Measurements from ENCODE around the gene DNAJB1. TPM values are rescaled to one million over a fixed set of nuclear protein-coding genes. Genes with fewer than 3 reads are reported as not detected.

Gene DNAJB1
- total RNA-seq, 1 experiment from 2014 or later, result 77.7 TPM

DNA sequence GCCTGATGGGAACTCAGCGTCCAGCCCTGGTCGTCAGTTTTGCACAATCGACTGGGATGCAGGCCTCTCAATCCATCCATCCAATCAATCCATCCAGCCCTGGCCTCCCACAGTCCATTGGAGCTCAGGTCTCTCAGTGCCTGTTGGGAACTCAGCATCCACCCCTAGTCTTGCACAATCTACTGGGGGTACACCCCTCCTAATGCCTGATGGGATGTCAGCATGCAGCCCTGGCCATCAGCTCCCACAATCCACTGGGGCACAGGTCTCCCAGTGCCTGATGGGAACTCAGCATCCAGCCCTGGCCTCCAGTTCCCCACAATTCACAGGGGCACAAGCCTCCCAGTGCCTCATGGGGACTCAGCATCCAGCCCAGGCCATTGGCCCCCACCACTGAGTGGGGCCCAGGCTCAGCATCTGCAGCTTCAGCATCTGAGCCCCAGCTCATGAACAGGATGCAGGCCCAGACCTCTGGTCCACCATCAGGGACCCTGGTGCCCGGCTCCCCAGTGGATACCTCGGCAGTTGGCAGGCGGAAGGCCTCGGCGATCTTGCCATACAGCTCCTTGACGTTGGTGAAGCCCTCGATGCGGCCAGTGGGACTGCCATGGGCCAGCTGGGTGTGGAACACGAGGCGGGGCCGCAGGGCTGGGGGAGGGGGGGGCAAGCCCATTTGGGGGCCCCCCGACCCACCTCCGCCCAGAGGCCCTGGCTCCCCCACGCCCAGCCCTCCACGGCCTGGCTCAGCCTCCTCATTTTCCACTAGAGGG, 35.8 kb downstream of the DNAJB1 start:
- no peak for DNase-seq
- no peak overlapping the region for H3K14ac ChIP-seq (ENCODE audit: insufficient read depth, low read length)
- no peak overlapping the region for H3K56ac ChIP-seq (ENCODE audit: insufficient read length, low read depth, low read length)
- H2BK120ac ChIP-seq (ENCODE audit: low read depth, low read length, poor library complexity, severe bottlenecking), result no peak overlapping the region
- no peak overlapping the region for H3T11ph ChIP-seq (ENCODE audit: low read length)
- H3K79me2 ChIP-seq (ENCODE audit: insufficient read depth, low read length), result no peaks in the 10 kb centered on the region
- H3K23me2 ChIP-seq (ENCODE audit: insufficient read length, low read depth, low read length, poor library complexity, severe bottlenecking), result no peaks in the 10 kb centered on the region
- H2BK12ac ChIP-seq (ENCODE audit: insufficient read length, low read depth, low read length), result no peak overlapping the region
- H4K91ac ChIP-seq (ENCODE audit: insufficient read length, low read depth, low read length), result no peak overlapping the region
- H3K4me2 ChIP-seq (ENCODE audit: insufficient read depth, insufficient read length, low read length), result no peak overlapping the region
- H3K23ac ChIP-seq (ENCODE audit: insufficient read length, low read depth, low read length), result no peak overlapping the region
- no peak overlapping the region for H2BK5ac ChIP-seq (ENCODE audit: insufficient read length, low read length)
- H3K18ac ChIP-seq (ENCODE audit: insufficient read length, low read depth, low read length), result no peak overlapping the region
- H4K20me1 ChIP-seq (ENCODE audit: control insufficient read depth, insufficient read depth, insufficient read length), result no peaks in the 10 kb centered on the region
- TF ChIP-seq, protein P1, sequence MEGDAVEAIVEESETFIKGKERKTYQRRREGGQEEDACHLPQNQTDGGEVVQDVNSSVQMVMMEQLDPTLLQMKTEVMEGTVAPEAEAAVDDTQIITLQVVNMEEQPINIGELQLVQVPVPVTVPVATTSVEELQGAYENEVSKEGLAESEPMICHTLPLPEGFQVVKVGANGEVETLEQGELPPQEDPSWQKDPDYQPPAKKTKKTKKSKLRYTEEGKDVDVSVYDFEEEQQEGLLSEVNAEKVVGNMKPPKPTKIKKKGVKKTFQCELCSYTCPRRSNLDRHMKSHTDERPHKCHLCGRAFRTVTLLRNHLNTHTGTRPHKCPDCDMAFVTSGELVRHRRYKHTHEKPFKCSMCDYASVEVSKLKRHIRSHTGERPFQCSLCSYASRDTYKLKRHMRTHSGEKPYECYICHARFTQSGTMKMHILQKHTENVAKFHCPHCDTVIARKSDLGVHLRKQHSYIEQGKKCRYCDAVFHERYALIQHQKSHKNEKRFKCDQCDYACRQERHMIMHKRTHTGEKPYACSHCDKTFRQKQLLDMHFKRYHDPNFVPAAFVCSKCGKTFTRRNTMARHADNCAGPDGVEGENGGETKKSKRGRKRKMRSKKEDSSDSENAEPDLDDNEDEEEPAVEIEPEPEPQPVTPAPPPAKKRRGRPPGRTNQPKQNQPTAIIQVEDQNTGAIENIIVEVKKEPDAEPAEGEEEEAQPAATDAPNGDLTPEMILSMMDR (conservative IDR thresholded peaks at IDR 0.05), result no peak
- no peak overlapping the region for H2BK20ac ChIP-seq (ENCODE audit: low read depth, low read length, poor library complexity, severe bottlenecking)
- peaks cover 18 to 48% (median 29%) of the 10 kb centered on the region in 3 experiments; a peak in 6 of 7 replicates for H3K36me3 Mint-ChIP-seq (ENCODE audit: insufficient read depth in 1 of 3, low read depth in 3 of 3)
- H2AK5ac ChIP-seq (ENCODE audit: insufficient read length, low read length), result no peak overlapping the region
- no peak overlapping the region for H4K8ac ChIP-seq (replicated peaks; ENCODE audit: insufficient read length, low read depth, low read length)
- no peaks in the 10 kb centered on the region for H3K4me1 ChIP-seq (ENCODE audit: insufficient read depth, low read length)
- H3K9me3 Mint-ChIP-seq, result no peaks in the 10 kb centered on the region
- H3K9me3 ChIP-seq (ENCODE audit: control insufficient read depth, low read depth, low read length), result no peaks in the 10 kb centered on the region
- H4K5ac ChIP-seq (ENCODE audit: insufficient read length, low read depth, low read length), result no peak overlapping the region
- H3K27ac ChIP-seq (ENCODE audit: insufficient read length, low read depth, low read length), result no peak overlapping the region
- no peak overlapping the region for H3K27ac Mint-ChIP-seq
- no peaks in the 10 kb centered on the region for H3K79me1 ChIP-seq (ENCODE audit: insufficient read depth, low read depth, low read length, poor library complexity, severe bottlenecking)
- no CpG with 5 or more reads among the region's 18 CpGs for WGBS (ENCODE audit: extremely low coverage, insufficient read length, low lambda C conversion rate)
- H3K27me3 Mint-ChIP-seq (ENCODE audit: low read depth), result no peaks in the 10 kb centered on the region
- H3K4ac ChIP-seq (ENCODE audit: low read depth, low read length), result no peak overlapping the region
- H3K4me3 Mint-ChIP-seq, result no peak overlapping the region
- no peak overlapping the region for H3K9ac ChIP-seq (ENCODE audit: extremely low read depth, insufficient read length, low read length)
- H3K27me3 ChIP-seq (ENCODE audit: insufficient read depth, low read length), result no peaks in the 10 kb centered on the region
- no peak overlapping the region for H2BK15ac ChIP-seq (ENCODE audit: low read depth, low read length)
- no peak overlapping the region for H2AFZ ChIP-seq (ENCODE audit: low read length)
- peaks cover 6 to 12% of the 10 kb centered on the region in 2 experiments for H3K4me1 Mint-ChIP-seq

Measured in H9 (cell line).